Activated CD4-positive, CD25-positive, alpha-beta regulatory T cell treated with anti-CD3 and anti-CD28 coated beads, Interleukin-2, amount 50 U/mL, for 72 hours (primary cell): ENCODE results near the gene SHISA2.
A peak's percentile ranks its signal among the peaks of the same experiment; 100 is the strongest.
"Not testable (repeated sequence)": the region's sequence is repeated elsewhere in the genome, so short reads cannot be mapped to it uniquely, and the experiment has no call there.

Source experiments
- DNase-seq: peaks from one replicate; pipeline ENCODE4 v3.0.0; 2021

Gene SHISA2

GRCh38 chr13:26051657-26052311 is at the start of gene SHISA2:
Gene SHISA2 (minus strand): TSS chr13:26052016. CDS start chr13:26050975, 1,041 bp downstream.
- peak; percentile 35 for DNase-seq

GRCh38 chr13:26095846-26096610 is 44.2 kb upstream of the SHISA2 start:
- DNase-seq, result no peak

GRCh38 chr13:26095338-26095737 is 43.5 kb upstream of the SHISA2 start:
- DNase-seq, result no peak

GRCh38 chr13:26076821-26077220 is 25.0 kb upstream of the SHISA2 start:
- DNase-seq, result not testable (repeated sequence)

- DNase-seq, result no peak
These were observed 23.7 kb upstream of the SHISA2 start for GRCh38 chr13:26075498-26075897.

- no peak for DNase-seq
These were observed 22.9 kb upstream of the SHISA2 start for GRCh38 chr13:26074706-26075105.

- DNase-seq, result not testable (repeated sequence)
These were observed 20.5 kb upstream of the SHISA2 start for GRCh38 chr13:26072335-26072734.

GRCh38 chr13:26071691-26072090 is 19.9 kb upstream of the SHISA2 start:
- DNase-seq, result no peak

GRCh38 chr13:26069642-26070041 is 17.8 kb upstream of the SHISA2 start:
- DNase-seq, result not testable (repeated sequence)

- DNase-seq, result not testable (repeated sequence)
These were observed 16.6 kb upstream of the SHISA2 start for GRCh38 chr13:26068372-26068771.

- DNase-seq, result no peak
These were observed 15.8 kb upstream of the SHISA2 start for GRCh38 chr13:26067601-26068000.

GRCh38 chr13:26066492-26066891 is 14.7 kb upstream of the SHISA2 start:
- DNase-seq, result not testable (repeated sequence)

- DNase-seq, result no peak
These were observed 11.1 kb upstream of the SHISA2 start for GRCh38 chr13:26062853-26063444.

GRCh38 chr13:26061947-26062346 is 10.1 kb upstream of the SHISA2 start:
- no peak for DNase-seq

- DNase-seq, result no peak
These were observed 9.4 kb upstream of the SHISA2 start for GRCh38 chr13:26061256-26061655.

GRCh38 chr13:26060357-26060756 is 8.5 kb upstream of the SHISA2 start:
- DNase-seq, result no peak

- no peak for DNase-seq
These were observed 6.9 kb upstream of the SHISA2 start for GRCh38 chr13:26058704-26059103.

GRCh38 chr13:26054896-26055295 is 3.1 kb upstream of the SHISA2 start:
- DNase-seq, result no peak

GRCh38 chr13:26053418-26053980 is 1.7 kb upstream of the SHISA2 start:
- no peak for DNase-seq

- no peak for DNase-seq
These were observed 521 bp upstream of the SHISA2 start for GRCh38 chr13:26052337-26052736.

GRCh38 chr13:26051231-26051656 is 572 bp downstream of the SHISA2 start:
- DNase-seq, result no peak

GRCh38 chr13:26050568-26051230 is 1.1 kb downstream of the SHISA2 start:
- peak; percentile 33 for DNase-seq

GRCh38 chr13:26048741-26049140 is 3.1 kb downstream of the SHISA2 start:
- no peak for DNase-seq
